OCI-LY3 (cell line): ENCODE results near the gene TYW1.

Experiments used
- H2AFZ ChIP-seq: fragments of 200-600, 300-600 bp; shearing (Covaris generic); 2 replicates; pipeline ENCODE4 v1.6.0; 2014; ENCODE audit warnings: antibody characterized with exemption, low read depth, low read length
- H3K27ac ChIP-seq: fragments of 200-600, 300-600 bp; sonication (generic); 2 replicates; pipeline ENCODE4 v1.5.1; 2014; ENCODE audit warnings: mild to moderate bottlenecking, low read length, moderate library complexity, mixed read lengths
- H3K27me3 ChIP-seq: fragments of 200-600, 300-600 bp; sonication (generic); 2 replicates; pipeline ENCODE4 v1.6.1; 2014; ENCODE audit warnings: low read depth, low read length, mixed read lengths
- H3K36me3 ChIP-seq: fragments of 200-600, 300-600 bp; sonication (generic); replicated peaks from 2 replicates; pipeline ENCODE3; 2014; ENCODE audit warnings: low read depth, low read length, mixed read lengths
- H3K4me1 ChIP-seq: fragments of 300-600, 200-600 bp; sonication (generic); 2 replicates; pipeline ENCODE4 v1.6.1; 2014; ENCODE audit warnings: low read length, mixed read lengths
- H3K4me2 ChIP-seq: fragments of 200-600, 300-600 bp; sonication (generic); 2 replicates; pipeline ENCODE4 v1.6.1; 2014; ENCODE audit warnings: low read length, mixed read lengths
- H3K4me3 ChIP-seq: fragments of 300-600, 200-600 bp; sonication (generic); 2 replicates; pipeline ENCODE4 v1.5.1; 2014; ENCODE audit warnings: antibody characterized with exemption, mild to moderate bottlenecking, low read length, moderate library complexity
- H3K79me2 ChIP-seq: fragments of 300-600, 200-600 bp; shearing (Covaris generic); 2 replicates; pipeline ENCODE4 v1.6.1; 2014; ENCODE audit warnings: mild to moderate bottlenecking, low read length, mixed read lengths
- H3K9ac ChIP-seq: fragments of 300-600, 200-600 bp; shearing (Covaris generic); 2 replicates; pipeline ENCODE4 v1.6.0; 2014; ENCODE audit warnings: mild to moderate bottlenecking, low read length, moderate library complexity
- H3K9me3 ChIP-seq: fragments of 200-600, 300-600 bp; shearing (Covaris generic); 2 replicates; pipeline ENCODE4 v1.6.1; 2014; ENCODE audit warnings: low read length, mixed read lengths; ENCODE audit not compliant: insufficient read depth
- H4K20me1 ChIP-seq: fragments of 200-600, 300-600 bp; sonication (generic); 2 replicates; pipeline ENCODE4 v1.6.1; 2016; ENCODE audit warnings: low read length, mixed read lengths; ENCODE audit not compliant: insufficient read depth
- CTCF ChIP-seq: fragments of 200-600, 300-600 bp; sonication (generic); IDR thresholded peaks from 2 replicates; pipeline ENCODE4 v1.5.1; 2014; ENCODE audit warnings: antibody characterized with exemption, low read length, low read depth
- EZH2phosphoT487 ChIP-seq: fragments of 200-600 bp; shearing (Covaris generic); IDR thresholded peaks from 2 replicates; pipeline ENCODE4 v1.6.1; 2018; ENCODE audit warnings: antibody characterized with exemption, mixed run types, low read depth

TYW1 gene

GRCh38 chr7:66952343-66953043 is 44.1 kb upstream of the TYW1 start:
- Histone ChIP-seq H3K9ac (no peak overlapping the region), H3K4me2 (no peak overlapping the region), H3K4me1 (no peaks in the 10 kb centered on the region), H3K36me3 (peaks cover 58% of the 10 kb centered on the region), H3K79me2 (no peaks in the 10 kb centered on the region), H4K20me1 (no peaks in the 10 kb centered on the region), H3K4me3 (no peak overlapping the region), H3K27me3 (no peaks in the 10 kb centered on the region), H3K27ac (no peak overlapping the region), H2AFZ (no peak overlapping the region), H3K9me3 (no peaks in the 10 kb centered on the region)
- TF ChIP-seq CTCF (no peak), EZH2phosphoT487 (no peak)

GRCh38 chr7:66953044-66953427 is 43.6 kb upstream of the TYW1 start:
- Histone ChIP-seq H3K4me1 (no peaks in the 10 kb centered on the region), H3K36me3 (peaks cover 58% of the 10 kb centered on the region), H3K27me3 (no peaks in the 10 kb centered on the region), H2AFZ (no peak overlapping the region), H3K9ac (no peak overlapping the region), H3K27ac (no peak overlapping the region), H4K20me1 (no peaks in the 10 kb centered on the region), H3K79me2 (no peaks in the 10 kb centered on the region), H3K9me3 (no peaks in the 10 kb centered on the region), H3K4me2 (no peak overlapping the region), H3K4me3 (no peak overlapping the region)
- TF ChIP-seq EZH2phosphoT487 (no peak), CTCF (no peak)

GRCh38 chr7:66957595-66958290 is 38.9 kb upstream of the TYW1 start:
- Histone ChIP-seq H3K9ac (no peak overlapping the region), H3K27me3 (no peaks in the 10 kb centered on the region), H3K79me2 (no peaks in the 10 kb centered on the region), H2AFZ (no peak overlapping the region), H4K20me1 (no peaks in the 10 kb centered on the region), H3K4me3 (no peak overlapping the region), H3K27ac (no peak overlapping the region), H3K4me1 (no peaks in the 10 kb centered on the region), H3K36me3 (peaks cover 46% of the 10 kb centered on the region), H3K4me2 (no peak overlapping the region), H3K9me3 (no peaks in the 10 kb centered on the region)
- no peak for TF ChIP-seq CTCF
- no peak for TF ChIP-seq EZH2phosphoT487

- TF ChIP-seq EZH2phosphoT487 (no peak), CTCF (no peak)
These were observed 37.9 kb upstream of the TYW1 start for GRCh38 chr7:66958538-66959350.

More at GRCh38 chr7:66958538-66959350, 37.9 kb upstream of the TYW1 start:
- Histone ChIP-seq H3K79me2 (no peaks in the 10 kb centered on the region), H2AFZ (no peak overlapping the region), H4K20me1 (no peaks in the 10 kb centered on the region), H3K27me3 (no peaks in the 10 kb centered on the region), H3K9ac (no peak overlapping the region), H3K4me2 (no peak overlapping the region), H3K36me3 (peaks cover 43% of the 10 kb centered on the region), H3K27ac (no peak overlapping the region), H3K4me3 (no peak overlapping the region), H3K4me1 (no peaks in the 10 kb centered on the region), H3K9me3 (no peaks in the 10 kb centered on the region)
